HG03521 (cell line): Measurements from ENCODE around the gene ADNP.

Source experiments
- ATAC-seq: cut with Tn5 transposase; IDR thresholded peaks from one replicate; pipeline ENCODE4 v1.9.1; 2021; ENCODE audit warnings: mild to moderate bottlenecking, moderate library complexity; ENCODE audit not compliant: unreplicated experiment

The ADNP gene

GRCh38 chr20:50932691-50933280 lies 1.5 kb upstream of the ADNP start:
- no peak for ATAC-seq

GRCh38 chr20:50932016-50932485 lies 814 bp upstream of the ADNP start:
- no peak for ATAC-seq

- ATAC-seq, result peak; percentile 26
These were observed 296 bp downstream of the ADNP start for GRCh38 chr20:50930976-50931305.

- peak; percentile 23 for ATAC-seq
These were observed 880 bp downstream of the ADNP start for GRCh38 chr20:50930139-50930975.

- ATAC-seq, result peak; percentile 45
These were observed 1.7 kb downstream of the ADNP start for GRCh38 chr20:50929299-50930138.

- no peak for ATAC-seq
These were observed 2.8 kb downstream of the ADNP start for GRCh38 chr20:50928469-50928868.

GRCh38 chr20:50926530-50926929 lies 4.7 kb downstream of the ADNP start:
- ATAC-seq, result no peak

- no peak for ATAC-seq
These were observed 6.8 kb downstream of the ADNP start for GRCh38 chr20:50924261-50924920.

- ATAC-seq, result no peak
These were observed 9.3 kb downstream of the ADNP start for GRCh38 chr20:50921803-50922501.

GRCh38 chr20:50920997-50921396 lies 10.2 kb downstream of the ADNP start:
- no peak for ATAC-seq

GRCh38 chr20:50919567-50919966 lies 11.7 kb downstream of the ADNP start:
- ATAC-seq, result no peak

GRCh38 chr20:50918403-50918802 lies 12.8 kb downstream of the ADNP start:
- no peak for ATAC-seq

- ATAC-seq, result no peak
These were observed 14.3 kb downstream of the ADNP start for GRCh38 chr20:50916934-50917333.

GRCh38 chr20:50916257-50916656 lies 15.0 kb downstream of the ADNP start:
- no peak for ATAC-seq

GRCh38 chr20:50915424-50915823 lies 15.8 kb downstream of the ADNP start:
- no peak for ATAC-seq

GRCh38 chr20:50913690-50914375 lies 17.4 kb downstream of the ADNP start:
- no peak for ATAC-seq

- no peak for ATAC-seq
These were observed 19.5 kb downstream of the ADNP start for GRCh38 chr20:50911716-50912115.

- ATAC-seq, result no peak
These were observed 20.2 kb downstream of the ADNP start for GRCh38 chr20:50911030-50911429.

GRCh38 chr20:50909413-50909812 lies 21.8 kb downstream of the ADNP start:
- ATAC-seq, result no peak

GRCh38 chr20:50904067-50904570 lies 27.1 kb downstream of the ADNP start:
- ATAC-seq, result no peak
